Measurements from ENCODE around the gene FN1.
A peak's percentile ranks its signal among the peaks of the same experiment; 100 is the strongest.
"Not testable (repeated sequence)": the region's sequence is repeated elsewhere in the genome, so short reads cannot be mapped to it uniquely, and the experiment has no call there.

The FN1 gene

DNA sequence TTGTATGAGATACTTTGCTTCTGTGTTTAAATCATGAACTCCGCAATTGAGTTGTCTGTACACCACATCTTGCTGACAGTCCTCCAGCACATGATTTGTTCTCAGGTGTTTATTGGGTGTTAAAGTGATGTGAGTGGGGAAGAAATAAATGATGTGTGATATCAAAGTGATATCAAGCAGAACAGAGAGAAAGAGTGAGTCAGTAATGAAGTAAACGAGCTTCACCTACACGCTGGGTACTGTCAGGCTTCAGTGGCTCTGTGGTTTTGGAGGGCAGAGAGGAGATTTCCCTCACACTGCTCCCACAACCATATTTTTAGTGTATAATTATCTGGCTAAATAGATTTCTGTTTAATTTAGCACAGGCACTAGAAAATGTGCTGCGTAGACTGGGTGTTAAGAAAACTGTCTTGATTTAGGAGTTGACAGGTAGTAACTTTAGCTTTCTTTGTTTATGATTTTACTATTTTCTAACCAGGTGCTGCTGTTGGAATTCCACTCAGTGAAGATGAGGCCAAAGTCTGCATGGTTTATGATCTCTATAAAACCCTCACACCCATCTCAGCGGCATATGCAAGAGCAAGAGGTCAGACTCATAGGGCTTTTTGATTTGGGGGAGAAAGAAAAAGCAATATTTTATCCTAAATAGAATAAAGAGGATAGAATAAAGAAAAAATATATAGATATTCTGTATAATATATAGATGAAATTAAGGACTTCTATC is 102.8 kb downstream of the FN1 start:
- DNase-seq (ENCODE audit: low spot score), result peak; percentile 44

DNA sequence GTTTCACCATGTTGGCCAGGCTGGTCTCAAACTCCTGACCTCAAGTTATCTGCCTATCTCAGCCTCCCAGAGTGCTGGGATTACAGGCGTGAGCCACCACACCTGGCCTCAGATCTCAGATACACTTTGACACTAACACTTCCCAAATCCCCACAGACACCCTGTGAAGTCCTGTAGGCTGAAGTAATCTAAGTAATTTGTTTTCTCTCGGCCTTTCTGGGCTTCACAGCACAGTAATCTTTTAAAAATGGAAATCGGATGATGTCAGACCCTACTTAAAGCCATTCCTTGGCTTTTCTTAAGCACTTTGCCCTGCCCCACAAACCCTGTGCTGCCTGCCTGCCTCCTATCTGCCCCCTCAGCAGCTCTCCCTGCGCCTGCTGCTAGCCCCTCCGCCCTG is 107.8 kb downstream of the FN1 start:
- no peak for DNase-seq (ENCODE audit: low spot score)

DNA sequence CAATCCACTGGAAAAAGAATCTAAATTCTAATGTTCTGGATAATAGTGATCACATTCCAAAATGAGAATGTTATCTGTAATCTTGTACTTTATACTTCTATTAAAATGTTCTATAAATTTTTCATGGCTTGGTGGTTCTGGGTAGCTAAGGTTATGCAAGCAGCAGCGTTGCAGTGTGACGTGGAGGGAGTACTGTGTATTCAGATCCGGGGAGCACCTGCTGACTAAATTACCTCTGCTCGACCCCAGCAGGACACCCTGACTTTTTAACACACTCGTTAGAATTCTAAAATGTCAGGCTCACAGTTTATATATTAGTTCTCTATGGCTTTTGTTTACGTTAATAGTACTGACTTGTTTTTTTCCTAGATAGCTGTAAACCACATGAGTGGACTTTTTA is 111.1 kb downstream of the FN1 start:
- DNase-seq (ENCODE audit: low spot score), result no peak

DNA sequence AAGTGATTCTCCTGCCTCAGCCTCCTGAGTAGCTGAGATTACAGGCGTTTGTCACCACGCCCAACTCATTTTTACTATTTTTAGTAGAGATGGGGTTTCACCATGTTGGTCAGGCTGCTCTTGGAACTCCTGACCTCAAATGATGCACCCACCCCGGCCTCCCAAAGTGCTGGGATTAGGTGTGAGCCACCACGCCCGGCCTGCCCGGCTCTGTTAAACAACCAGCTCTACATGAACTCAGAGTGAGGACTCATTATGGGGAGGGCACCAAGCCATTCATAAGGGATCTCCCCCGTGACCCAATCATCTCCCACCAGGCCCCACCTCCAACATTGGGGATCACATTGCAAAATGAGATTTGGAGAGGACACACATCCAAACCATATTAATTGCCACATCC is 115.2 kb downstream of the FN1 start:
- DNase-seq (ENCODE audit: low spot score), result no peak

DNA sequence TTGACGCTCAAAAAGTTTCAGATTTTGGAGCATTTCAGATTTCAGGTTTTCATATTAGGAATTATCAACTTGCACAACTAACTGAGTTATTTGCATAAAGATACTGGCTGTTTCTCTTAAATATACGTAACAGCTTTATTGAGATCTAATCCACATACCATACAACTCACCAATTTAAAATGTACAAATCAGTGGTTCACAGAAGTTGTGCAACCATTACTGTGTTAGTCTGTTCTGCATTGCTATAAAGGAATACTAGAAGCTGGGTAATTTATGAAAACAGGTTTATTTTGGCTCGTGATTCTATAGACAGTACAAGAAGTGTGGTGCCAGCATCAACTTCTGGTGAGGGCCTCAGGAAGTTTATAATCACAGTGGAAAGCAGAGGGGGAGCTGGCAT is 115.8 kb downstream of the FN1 start:
- DNase-seq (ENCODE audit: low spot score), result no peak

DNA sequence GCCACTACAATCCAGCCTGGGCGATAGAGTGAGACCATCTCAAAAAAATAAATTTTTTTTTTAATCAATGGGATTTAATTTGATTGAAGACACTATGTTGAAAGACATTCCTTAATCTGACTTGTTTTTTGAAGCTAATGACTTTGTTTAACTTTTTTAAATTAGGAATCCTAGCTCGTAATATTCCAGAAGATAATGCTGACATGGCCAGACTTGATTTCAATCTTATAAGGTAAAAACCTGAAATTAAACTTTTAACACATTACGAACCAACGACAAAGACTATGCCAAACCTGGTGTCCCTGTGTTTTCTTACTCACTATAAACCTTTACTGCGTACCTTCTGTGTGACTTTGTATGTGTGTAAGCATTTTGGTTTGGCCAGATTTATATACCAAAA is 116.4 kb downstream of the FN1 start:
- no peak for DNase-seq (ENCODE audit: low spot score)

DNA sequence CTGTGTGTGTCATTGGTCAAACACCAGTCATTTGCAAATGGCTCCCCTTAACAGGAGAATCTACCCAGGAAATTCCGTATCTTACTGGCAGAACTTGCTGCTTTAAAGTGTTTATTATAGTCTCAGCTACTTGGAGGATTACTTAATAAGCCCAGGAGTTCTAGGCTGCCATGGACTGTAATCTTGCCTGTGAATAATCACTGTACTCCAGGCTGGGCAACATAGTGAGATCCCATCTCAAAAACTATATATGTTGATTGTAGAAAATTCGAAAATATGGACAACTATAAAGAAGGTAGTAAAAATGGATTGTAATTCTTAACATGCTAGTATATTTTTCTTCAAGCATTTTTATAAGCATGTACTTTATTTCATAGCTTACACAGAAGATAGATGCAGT is 119.5 kb downstream of the FN1 start:
- DNase-seq (ENCODE audit: low spot score), result no peak

DNA sequence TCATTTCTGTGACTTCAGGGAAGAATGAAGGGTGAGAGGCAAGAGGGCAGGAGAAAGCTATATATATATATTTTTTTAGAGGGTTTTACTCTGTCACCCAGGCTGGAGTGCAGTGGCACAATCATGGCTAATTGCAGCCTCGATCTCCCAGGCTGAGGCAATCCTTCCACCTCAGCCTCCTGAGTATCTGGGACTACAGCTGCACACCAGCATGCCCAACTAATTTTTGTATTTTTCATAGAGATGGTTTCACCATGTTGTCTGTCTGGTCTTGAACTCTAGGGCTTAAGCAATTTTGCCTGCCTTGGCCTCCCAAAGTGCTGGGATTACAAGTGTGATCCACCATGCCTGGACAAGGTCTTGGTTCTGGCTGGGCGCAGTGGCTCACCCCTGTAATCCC is 120.6 kb downstream of the FN1 start:
- DNase-seq (ENCODE audit: low spot score), result no peak

DNA sequence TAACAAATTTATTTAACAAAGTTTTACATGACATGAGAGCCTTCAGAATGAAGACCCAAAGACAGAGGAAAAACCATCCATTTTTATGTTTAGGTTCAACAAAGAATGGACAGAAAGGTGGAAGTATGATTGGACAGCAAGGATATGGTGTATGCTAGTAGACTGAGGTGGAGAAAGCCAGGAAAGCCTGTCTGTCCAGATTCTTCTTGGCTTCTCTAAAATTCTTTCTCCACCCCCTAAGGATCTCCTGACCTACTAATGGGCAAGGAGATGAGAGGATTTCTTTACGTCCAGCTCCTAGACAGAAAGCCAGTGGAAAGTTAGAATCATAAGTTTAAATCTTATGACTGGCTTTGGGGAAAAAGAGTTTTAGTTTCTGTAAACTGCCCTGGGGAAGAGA is 121.0 kb downstream of the FN1 start:
- DNase-seq (ENCODE audit: low spot score), result no peak

DNA sequence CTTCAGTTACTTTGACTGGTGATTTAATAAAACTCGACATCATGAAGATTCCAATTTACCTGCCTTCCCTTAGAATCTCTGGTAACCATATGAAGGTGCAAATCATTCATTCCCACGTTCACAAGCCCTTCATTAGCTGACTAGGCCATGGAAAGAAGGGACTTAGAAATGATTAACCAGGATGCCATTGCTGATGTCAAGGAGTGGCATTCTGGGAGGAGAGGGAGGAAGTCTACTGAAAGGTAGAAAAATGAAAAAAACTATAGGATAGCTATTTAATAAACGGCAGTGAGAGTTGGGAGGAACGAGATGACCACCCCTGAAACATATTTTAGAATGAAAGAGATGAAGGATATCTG is 122.6 kb downstream of the FN1 start:
- DNase-seq (ENCODE audit: low spot score), result peak; percentile 27

DNA sequence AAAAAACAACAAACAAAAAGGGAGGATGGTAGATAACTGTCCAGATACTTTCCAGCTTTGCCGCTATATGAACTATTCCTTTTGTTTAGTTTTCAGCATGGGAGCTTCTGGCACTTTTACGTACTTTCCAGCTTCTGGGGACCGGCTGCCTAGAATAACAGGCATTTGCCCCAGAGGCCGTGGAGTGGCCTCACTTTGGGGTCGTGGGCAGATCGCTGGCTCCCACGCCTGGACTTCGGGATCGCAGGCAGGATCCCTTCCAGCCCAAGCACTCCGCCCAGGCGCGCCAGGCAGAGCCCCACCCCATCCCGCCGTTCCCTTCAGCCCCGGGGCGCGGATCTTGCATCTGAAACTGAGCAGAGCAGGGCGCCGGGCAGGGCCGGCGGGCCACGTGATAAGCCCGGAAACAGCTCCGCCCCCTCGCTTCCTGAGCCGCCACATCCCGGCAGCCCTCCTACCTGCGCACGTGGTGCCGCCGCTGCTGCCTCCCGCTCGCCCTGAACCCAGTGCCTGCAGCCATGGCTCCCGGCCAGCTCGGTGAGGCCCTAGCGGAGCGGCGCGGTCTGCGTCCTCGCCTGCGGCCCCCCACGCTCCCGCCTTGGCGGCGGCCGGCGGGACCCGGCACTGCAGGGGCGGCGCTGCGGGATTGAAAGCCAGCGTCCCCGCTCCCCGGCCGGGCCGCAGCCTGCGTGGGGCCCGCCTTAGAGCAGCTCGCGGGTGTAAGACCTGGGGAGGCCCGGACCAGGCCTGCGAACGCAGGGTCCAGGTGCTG is 124.1 kb downstream of the FN1 start, which contains the start of gene ATIC:
ATIC (plus strand) TSS at position 435 of the 772 bp plus-strand sequence; CDS start at position 519, 84 bp downstream.
- DNase-seq (ENCODE audit: low spot score), result peak; percentile 88

DNA sequence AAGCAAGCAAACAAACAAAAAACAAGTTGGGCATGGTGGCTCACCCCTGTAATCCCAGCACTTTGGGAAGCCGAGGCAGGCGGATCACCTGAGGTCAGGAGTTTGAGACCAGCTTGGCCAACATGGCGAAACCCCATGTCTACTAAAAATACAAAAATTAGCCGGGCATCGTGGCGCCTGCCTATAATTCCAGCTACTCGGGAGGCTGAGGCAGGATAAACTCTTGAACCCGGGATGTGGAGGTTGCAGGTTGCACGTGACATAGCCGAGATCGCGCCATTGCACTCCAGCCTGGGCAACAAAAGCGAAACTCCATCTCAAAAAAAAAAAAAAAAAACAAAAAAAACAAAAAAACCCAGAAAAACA is 124.6 kb downstream of the FN1 start:
- DNase-seq (ENCODE audit: low spot score), result not testable (repeated sequence)

All from HuH-7 (cell line).